ENCODE results near the gene HCAR1. TPM values are rescaled to one million over a fixed set of nuclear protein-coding genes. Genes with fewer than 3 reads are reported as not detected.
A peak's percentile ranks its signal among the peaks of the same experiment; 100 is the strongest.

HCAR1 gene
- total RNA-seq, 1 experiment from 2014 or later, result not detected

- H3K4me1 Mint-ChIP-seq (ENCODE audit: insufficient read depth, unreplicated experiment), result no peaks in the 10 kb centered on the region
- H3K27ac Mint-ChIP-seq (ENCODE audit: low read depth, unreplicated experiment), result no peak overlapping the region
- TF ChIP-seq CTCF (IDR thresholded peaks at IDR 0.05; ENCODE audit: unreplicated experiment), result no peak
- H3K4me3 Mint-ChIP-seq (ENCODE audit: unreplicated experiment), result no peak overlapping the region
- H3K36me3 Mint-ChIP-seq (ENCODE audit: insufficient read depth, unreplicated experiment), result no peaks in the 10 kb centered on the region
- BruUV-seq (replicated peaks), result no TSS peak
- DNase-seq (ENCODE audit: unreplicated experiment), result no peak
- no peaks in the 10 kb centered on the region for H3K27me3 Mint-ChIP-seq (ENCODE audit: insufficient read depth, unreplicated experiment)
- POLR2A ChIA-PET, result interaction anchor here (1.1 kb wide), 1 partner anchor 12 kb away, joined by 4 read pairs; no protein-coding TSS in a partner anchor
- CTCF ChIA-PET, result no interaction called here
- H3K9me3 Mint-ChIP-seq (ENCODE audit: unreplicated experiment), result no peaks in the 10 kb centered on the region
- intact Hi-C loops (cut with micrococcal nuclease), result no loop called here
Measured at GRCh38 chr12:122691566-122691965, 39.1 kb downstream of the HCAR1 start.

- Mint-ChIP-seq H3K27me3 (ENCODE audit: insufficient read depth, unreplicated experiment) (no peaks in the 10 kb centered on the region), H3K9me3 (ENCODE audit: unreplicated experiment) (no peaks in the 10 kb centered on the region), H3K36me3 (ENCODE audit: insufficient read depth, unreplicated experiment) (no peaks in the 10 kb centered on the region), H3K4me1 (ENCODE audit: insufficient read depth, unreplicated experiment) (no peaks in the 10 kb centered on the region), H3K27ac (ENCODE audit: low read depth, unreplicated experiment) (no peak overlapping the region), H3K4me3 (ENCODE audit: unreplicated experiment) (no peak overlapping the region)
- ChIA-PET CTCF (no interaction called here), POLR2A (no interaction called here)
- BruUV-seq (replicated peaks), result no TSS peak
- intact Hi-C loops (cut with micrococcal nuclease), result no loop called here
- no peak for TF ChIP-seq CTCF (IDR thresholded peaks at IDR 0.05; ENCODE audit: unreplicated experiment)
- DNase-seq (ENCODE audit: unreplicated experiment), result no peak
Measured at GRCh38 chr12:122688291-122688690, 42.4 kb downstream of the HCAR1 start.

GRCh38 chr12:122687086-122687485 lies 43.6 kb downstream of the HCAR1 start:
- no peak overlapping the region for H3K27ac Mint-ChIP-seq (ENCODE audit: low read depth, unreplicated experiment)
- peak; percentile 41 for DNase-seq (ENCODE audit: unreplicated experiment)

GRCh38 chr12:122686538-122686937 lies 44.1 kb downstream of the HCAR1 start:
- TF ChIP-seq CTCF (IDR thresholded peaks at IDR 0.05; ENCODE audit: unreplicated experiment), result no peak
- ChIA-PET POLR2A (no interaction called here), CTCF (no interaction called here)
- no peaks in the 10 kb centered on the region for H3K9me3 Mint-ChIP-seq (ENCODE audit: unreplicated experiment)
- no peaks in the 10 kb centered on the region for H3K4me1 Mint-ChIP-seq (ENCODE audit: insufficient read depth, unreplicated experiment)
- H3K27ac Mint-ChIP-seq (ENCODE audit: low read depth, unreplicated experiment), result no peak overlapping the region
- intact Hi-C loops (cut with micrococcal nuclease), result no loop called here
- DNase-seq (ENCODE audit: unreplicated experiment), result no peak
- no TSS peak for BruUV-seq (replicated peaks)
- H3K27me3 Mint-ChIP-seq (ENCODE audit: insufficient read depth, unreplicated experiment), result no peaks in the 10 kb centered on the region
- no peak overlapping the region for H3K4me3 Mint-ChIP-seq (ENCODE audit: unreplicated experiment)
- H3K36me3 Mint-ChIP-seq (ENCODE audit: insufficient read depth, unreplicated experiment), result no peaks in the 10 kb centered on the region

More at GRCh38 chr12:122687086-122687485, 43.6 kb downstream of the HCAR1 start:
- ChIA-PET CTCF (no interaction called here), POLR2A (interaction anchor here (0.7 kb wide), 1 partner anchor 34 kb away, joined by 3 read pairs; no protein-coding TSS in a partner anchor)
- Mint-ChIP-seq H3K4me3 (ENCODE audit: unreplicated experiment) (no peak overlapping the region), H3K4me1 (ENCODE audit: insufficient read depth, unreplicated experiment) (no peaks in the 10 kb centered on the region), H3K27me3 (ENCODE audit: insufficient read depth, unreplicated experiment) (no peaks in the 10 kb centered on the region), H3K9me3 (ENCODE audit: unreplicated experiment) (no peaks in the 10 kb centered on the region), H3K36me3 (ENCODE audit: insufficient read depth, unreplicated experiment) (no peaks in the 10 kb centered on the region)
- TF ChIP-seq CTCF (IDR thresholded peaks at IDR 0.05; ENCODE audit: unreplicated experiment), result no peak
- no TSS peak for BruUV-seq (replicated peaks)
- intact Hi-C loops (cut with micrococcal nuclease), result no loop called here

Measured in MCF 10A (cell line).